ENCODE measurements around the gene PI4KA.
A peak's percentile ranks its signal among the peaks of the same experiment; 100 is the strongest.

The PI4KA gene

DNA sequence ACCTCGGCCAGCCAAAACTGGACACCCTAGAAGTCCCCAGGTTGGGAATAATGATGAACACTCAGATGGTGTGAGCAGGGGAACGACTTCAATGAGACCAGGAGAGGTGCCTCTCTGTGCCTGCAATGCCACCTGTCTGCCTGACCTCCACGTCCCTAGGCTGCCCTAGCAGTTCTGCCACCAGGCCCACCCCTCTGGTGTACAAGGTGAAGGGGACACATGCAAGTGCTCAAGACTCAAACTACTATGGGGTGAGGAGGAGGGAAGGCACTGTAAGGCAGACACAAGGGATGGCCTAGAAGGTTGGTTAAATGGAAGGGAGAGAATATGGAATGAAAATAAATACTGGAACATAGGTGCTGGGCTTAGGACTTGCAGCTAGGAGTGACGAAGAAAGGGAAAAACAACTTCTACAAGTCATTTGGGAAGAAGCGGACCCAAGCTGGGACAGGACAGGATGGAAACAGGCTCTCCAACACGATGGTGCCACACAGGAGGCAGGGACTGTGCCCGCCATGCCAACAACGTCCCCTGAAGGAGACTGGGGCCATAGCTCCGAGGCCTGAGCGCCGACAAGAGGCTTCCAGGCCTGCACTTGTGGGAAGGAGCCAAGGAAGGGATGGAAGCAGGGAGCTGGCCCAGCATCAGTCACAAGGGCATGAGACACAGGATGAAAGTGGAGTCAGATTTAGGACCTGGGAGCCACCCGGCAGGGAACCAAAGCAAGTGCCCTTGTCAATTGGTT lies 66.2 kb downstream of the PI4KA start:
- no peak for DNase-seq

DNA sequence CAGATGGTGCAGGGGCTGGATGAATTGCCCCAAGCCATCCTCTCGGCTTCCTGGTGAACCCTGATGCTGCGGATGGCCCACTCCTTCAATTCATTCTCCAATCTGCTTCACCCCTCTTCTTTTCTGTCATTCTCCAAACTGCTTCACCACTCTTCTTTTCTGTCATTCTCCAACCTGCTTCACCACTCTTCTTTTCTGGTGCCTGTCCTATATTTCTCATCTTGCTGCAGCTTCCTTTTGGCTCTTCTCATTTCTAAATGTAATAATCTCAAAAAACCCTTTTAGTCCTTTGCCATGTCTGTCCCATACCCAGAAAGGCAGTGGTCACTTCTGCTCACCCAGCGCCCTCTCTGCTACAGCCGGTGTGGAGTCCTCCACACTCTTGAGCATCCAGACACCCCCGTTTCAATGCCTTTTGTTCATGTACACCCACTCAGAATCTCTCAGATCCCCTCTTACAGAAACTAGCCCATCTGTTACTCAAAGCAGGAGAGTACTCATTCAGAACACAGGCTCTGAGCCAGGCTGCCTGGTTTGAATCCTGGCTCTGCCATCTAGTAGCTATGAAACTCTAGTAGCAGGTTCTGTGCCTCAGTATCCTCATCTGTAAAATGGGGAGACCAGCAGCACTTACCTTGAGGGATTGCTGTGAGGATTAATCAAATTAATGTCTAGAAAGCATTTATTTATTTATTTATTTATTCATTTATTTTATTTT lies 69.8 kb downstream of the PI4KA start:
- DNase-seq = no peak

GRCh38 chr22:20787746-20788626 lies 70.6 kb downstream of the PI4KA start:
- no peak for DNase-seq

GRCh38 chr22:20787223-20787622 lies 71.4 kb downstream of the PI4KA start:
- no peak for DNase-seq

GRCh38 chr22:20786536-20786979 lies 72.1 kb downstream of the PI4KA start:
- DNase-seq = no peak

DNA sequence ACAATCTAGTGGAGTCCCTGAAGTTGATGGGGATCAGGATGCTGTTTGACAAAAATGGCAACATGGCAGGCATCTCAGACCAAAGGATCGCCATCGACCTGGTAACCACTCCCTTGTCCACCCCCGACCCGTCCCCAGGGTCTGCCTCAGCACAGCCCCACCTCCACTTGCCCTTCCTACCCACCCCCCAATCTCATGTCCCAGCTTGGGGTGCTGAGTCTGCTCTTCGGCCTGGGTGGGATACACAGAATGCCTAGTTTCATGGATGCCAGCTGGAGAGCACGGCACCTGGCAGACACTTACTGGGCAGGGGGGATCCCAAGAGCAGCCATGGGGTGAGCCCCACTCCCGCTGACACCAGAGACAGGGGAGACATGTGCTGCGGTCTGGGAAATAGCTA lies 72.6 kb downstream of the PI4KA start:
- DNase-seq = no peak

DNA sequence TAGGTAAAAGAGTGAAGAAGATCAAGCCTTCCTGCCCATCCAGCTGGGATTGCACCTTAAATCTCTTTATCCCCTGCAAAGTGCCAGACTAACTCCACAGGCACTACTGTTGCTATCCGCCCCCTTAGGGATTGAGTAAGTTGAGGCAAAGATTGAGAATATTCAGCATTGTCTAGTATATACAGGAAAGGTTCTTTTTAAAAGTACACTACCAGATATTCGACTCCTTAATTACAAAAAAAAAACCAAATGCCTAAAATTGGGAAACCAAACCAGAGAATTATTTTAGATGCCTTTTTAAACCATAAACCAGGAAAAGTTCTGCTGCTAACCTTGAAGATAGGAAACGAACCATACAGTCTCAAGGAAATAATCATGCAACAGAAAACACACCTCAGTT lies 73.2 kb downstream of the PI4KA start:
- no peak for DNase-seq

DNA sequence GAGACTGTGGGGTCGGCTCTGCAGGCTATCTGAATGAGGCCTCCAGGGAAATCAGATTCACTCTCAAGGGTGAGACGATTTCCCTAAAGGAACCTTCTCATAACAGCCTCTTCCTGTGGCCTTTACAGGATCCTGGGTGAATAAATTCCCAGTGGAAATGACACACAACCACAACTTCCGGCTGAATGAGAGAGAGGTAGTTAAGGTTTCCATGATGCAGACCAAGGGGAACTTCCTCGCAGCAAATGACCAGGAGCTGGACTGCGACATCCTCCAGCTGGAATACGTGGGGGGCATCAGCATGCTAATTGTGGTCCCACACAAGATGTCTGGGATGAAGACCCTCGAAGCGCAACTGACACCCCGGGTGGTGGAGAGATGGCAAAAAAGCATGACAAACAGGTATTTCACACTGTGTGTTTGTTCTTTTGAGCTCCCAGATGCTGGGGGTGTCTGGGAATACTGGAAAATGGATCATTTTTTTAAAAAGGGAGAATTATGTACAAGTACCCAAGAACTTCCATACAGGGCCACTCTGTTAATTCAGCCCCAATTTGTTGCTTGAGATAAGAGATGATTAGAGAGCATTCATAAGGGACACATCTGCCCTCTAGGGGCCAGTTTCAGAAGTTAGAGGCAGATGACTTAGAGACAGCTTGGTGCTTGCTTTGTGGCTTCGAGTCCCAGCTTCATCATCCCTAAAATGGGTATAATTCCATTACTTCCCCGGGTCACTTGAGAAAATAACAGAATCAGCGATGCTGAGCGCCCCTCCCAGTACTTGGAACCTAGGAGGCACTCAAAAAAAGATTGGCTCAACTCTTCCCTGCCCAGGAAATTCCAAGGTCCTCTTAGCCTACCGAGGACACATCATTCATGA lies 74.5 kb downstream of the PI4KA start:
- peak; percentile 46 to 63 for DNase-seq

DNA sequence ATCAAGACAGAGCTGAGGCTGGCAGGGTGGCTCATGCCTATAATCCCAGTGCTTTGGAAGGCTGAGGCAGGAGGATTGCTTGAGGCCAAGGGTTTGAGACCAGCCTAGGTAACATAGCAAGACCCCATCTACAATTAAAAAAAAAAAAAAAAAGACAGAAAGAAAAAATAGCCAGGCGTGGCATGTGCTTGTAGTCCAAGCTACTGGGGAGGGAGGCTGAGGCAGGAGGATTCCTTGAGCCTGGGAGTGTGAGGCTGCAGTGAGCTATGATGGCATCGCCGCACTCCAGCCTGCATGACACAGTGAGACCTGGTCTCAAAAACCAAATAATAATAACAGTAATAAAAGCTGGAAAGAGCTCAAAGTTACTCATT lies 75.3 kb downstream of the PI4KA start:
- DNase-seq = no peak

GRCh38 chr22:20782596-20783299 lies 75.9 kb downstream of the PI4KA start:
- peak in 1 of 2 donors; percentile 54 for DNase-seq

DNA sequence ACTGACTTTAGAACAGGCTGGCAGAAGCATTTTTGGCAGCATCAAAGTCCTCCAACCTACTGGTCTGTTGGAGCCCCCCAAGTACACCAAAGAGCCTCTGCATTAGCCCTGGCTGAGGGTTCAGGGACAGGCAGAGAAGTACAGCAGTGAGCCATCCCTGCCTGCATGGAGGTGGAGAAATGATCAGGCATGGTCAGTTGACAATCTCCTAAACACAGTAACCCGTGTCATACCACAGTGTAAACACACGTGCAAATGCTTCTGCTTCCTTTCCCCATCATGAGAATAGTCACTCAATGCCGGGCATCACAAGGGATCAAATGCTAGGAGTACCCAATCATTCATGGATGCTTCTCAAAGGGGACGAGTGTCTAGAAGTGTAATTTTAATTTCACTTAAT lies 76.5 kb downstream of the PI4KA start:
- peak in 1 of 2 donors; percentile 31 for DNase-seq

GRCh38 chr22:20781272-20781990 lies 77.2 kb downstream of the PI4KA start:
- peak; percentile 80 to 92 for DNase-seq

- no peak for DNase-seq
Observed at GRCh38 chr22:20779818-20780158, 78.8 kb downstream of the PI4KA start.

DNA sequence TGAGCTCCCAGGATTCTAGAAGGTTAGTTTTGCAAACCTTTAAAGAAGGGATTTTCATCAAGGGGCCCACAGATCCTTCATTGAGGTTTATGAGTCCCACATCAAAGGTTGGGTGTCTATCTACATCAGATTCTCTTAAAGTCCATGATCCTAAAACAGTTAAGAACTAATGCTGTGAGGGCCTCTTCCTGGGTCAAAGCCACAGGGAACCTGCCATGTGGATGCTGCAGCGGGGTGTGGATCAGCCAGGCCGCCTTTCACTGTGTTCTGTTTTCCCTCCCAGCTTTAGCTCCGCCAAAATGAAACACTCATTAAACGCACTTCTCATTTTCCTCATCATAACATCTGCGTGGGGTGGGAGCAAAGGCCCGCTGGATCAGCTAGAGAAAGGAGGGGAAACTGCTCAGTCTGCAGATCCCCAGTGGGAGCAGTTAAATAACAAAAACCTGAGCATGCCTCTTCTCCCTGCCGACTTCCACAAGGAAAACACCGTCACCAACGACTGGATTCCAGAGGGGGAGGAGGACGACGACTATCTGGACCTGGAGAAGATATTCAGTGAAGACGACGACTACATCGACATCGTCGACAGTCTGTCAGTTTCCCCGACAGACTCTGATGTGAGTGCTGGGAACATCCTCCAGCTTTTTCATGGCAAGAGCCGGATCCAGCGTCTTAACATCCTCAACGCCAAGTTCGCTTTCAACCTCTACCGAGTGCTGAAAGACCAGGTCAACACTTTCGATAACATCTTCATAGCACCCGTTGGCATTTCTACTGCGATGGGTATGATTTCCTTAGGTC lies 79.4 kb downstream of the PI4KA start:
- DNase-seq = no peak

GRCh38 chr22:20777420-20778177 lies 81.0 kb downstream of the PI4KA start:
- DNase-seq = peak; percentile 63 to 71

DNA sequence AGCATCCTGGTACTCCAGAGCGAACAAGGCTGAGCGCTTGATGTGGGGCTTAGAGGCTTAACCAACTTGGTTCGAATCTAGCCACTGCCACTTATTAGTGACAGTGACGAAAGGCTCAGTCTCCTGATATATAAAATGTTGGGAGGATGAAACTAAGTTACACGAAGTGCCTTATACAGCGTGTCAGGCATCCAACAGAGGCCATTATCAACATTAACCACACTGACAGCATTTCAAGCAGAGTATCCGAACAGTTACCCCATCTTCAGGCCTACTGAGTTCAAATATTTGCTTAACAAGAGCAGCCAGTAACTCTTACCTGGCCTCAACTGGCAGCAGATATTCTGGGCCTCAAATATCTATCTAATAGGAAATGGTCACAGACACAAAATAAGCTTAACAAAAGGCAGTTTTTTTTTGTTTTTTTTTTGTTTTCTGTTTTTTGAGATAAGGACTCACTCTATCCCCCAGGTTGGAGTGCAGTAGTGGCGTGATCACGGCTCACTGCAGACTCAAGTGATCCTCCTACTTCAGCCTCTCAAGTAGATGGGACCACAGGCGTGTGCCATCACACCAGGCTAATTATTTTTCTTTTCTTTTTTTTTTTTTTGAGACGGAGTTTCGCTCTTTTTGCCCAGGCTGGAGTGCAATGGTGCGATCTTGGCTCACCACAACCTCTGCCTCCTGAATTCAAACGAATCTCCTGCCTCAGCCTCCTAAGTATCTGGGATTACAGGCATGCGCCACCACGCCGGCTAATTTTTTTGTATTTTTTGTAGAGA lies 81.8 kb downstream of the PI4KA start:
- no peak for DNase-seq

- DNase-seq = no peak
Observed at GRCh38 chr22:20775342-20775895, 83.2 kb downstream of the PI4KA start.

DNA sequence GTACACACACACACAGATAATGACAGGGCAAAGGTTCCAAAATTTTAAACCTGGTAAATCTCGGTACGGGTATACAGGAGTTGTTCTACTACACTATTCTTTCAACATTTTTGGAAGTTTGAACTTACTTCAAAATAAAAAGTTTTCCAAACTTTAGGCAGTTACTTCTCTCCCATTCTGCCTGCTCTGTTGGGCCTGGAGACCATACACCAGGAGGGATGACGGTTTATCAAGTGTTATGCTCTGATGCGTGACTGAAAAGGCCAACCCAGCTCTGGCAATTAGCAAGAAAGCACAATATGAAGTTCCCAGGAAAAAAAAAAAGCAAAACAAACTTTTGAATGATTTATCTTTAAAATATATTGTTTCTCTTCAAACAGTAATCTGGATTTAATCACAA lies 83.7 kb downstream of the PI4KA start:
- no peak for DNase-seq

All from inflammatory macrophage (primary cell).